ENCODE results near the gene HMGN2. TPM values are rescaled to one million over a fixed set of nuclear protein-coding genes. Genes with fewer than 3 reads are reported as not detected.

The HMGN2 gene
- total and polyA plus RNA-seq, 10 of the 15 experiments (the other 5 are each of a cell fraction or from before 2014, with no cell fraction given) = 249 to 2,682 (median 694) TPM

GRCh38 chr1:26524181-26524580, 51.9 kb downstream of the HMGN2 start (continued):
- TF ChIP-seq TCF3 (IDR thresholded peaks at IDR 0.05; ENCODE audit: borderline replicate concordance, insufficient read depth, low read depth, low read length) (no peak), BMI1 (IDR thresholded peaks at IDR 0.05; ENCODE audit: borderline replicate concordance) (no peak), EED (IDR thresholded peaks at IDR 0.05; ENCODE audit: low read depth) (no peak), KAT2A (conservative IDR thresholded peaks at IDR 0.05; ENCODE audit: control insufficient read depth, low read depth, low read length) (no peak), BCL11A (IDR thresholded peaks at IDR 0.05; ENCODE audit: low read depth, low read length) (no peak), IKZF1 (conservative IDR thresholded peaks at IDR 0.05) (no peak)

Other genes with a start within 250 kb of the HMGN2 start
Only the 7 nearest of the 10 such genes appear.
- 8.1 and 8.5 TPM in 2 replicates for gene UBXN11, start 165.8 kb upstream of the HMGN2 start, total RNA-seq (2014; rRNA removed)
- gene UBXN11, start 165.8 kb upstream of the HMGN2 start, total RNA-seq (2014; rRNA removed; fragmentation: Illumina TruSeq; extraction: Trizol) = 5.7 and 6.2 TPM in 2 replicates
- gene UBXN11, start 165.8 kb upstream of the HMGN2 start, total RNA-seq (2021) = 16.8 and 19.3 TPM in 2 replicates
- 7.6 and 10.8 TPM in 2 replicates for gene UBXN11, start 165.8 kb upstream of the HMGN2 start, polyA plus RNA-seq (2011; rRNA removed)
- gene UBXN11, start 165.8 kb upstream of the HMGN2 start, polyA plus RNA-seq (2014; fragmentation: Illumina TruSeq; extraction: Trizol) = 3.5 and 8.1 TPM in 2 replicates
- 1 to 10 TPM in 1 of 2 experiments, under 1 TPM in 1; 0.32 to 1.2 TPM for gene UBXN11, start 165.8 kb upstream of the HMGN2 start, polyA plus RNA-seq (2014; fragmentation: Nextera tagmentation; extraction: Ambion mirVana)
- gene UBXN11, start 165.8 kb upstream of the HMGN2 start, polyA plus RNA-seq (2014; rRNA removed) = 24.3 and 26.5 TPM in 2 replicates
- 10 to 100 TPM; 27.7 to 34.4 TPM for gene UBXN11, start 165.8 kb upstream of the HMGN2 start, polyA plus RNA-seq (2016; fragmentation: Nextera tagmentation; extraction: Ambion mirVana)
- gene CD52, start 154.5 kb upstream of the HMGN2 start, total RNA-seq (2014; rRNA removed) = 237 and 262 TPM in 2 replicates
- 637 and 673 TPM in 2 replicates for gene CD52, start 154.5 kb upstream of the HMGN2 start, total RNA-seq (2014; rRNA removed; fragmentation: Illumina TruSeq; extraction: Trizol)
- 291 and 301 TPM in 2 replicates for gene CD52, start 154.5 kb upstream of the HMGN2 start, total RNA-seq (2021)
- 453 and 508 TPM in 2 replicates for gene CD52, start 154.5 kb upstream of the HMGN2 start, polyA plus RNA-seq (2011; rRNA removed)
- 882 and 1,118 TPM in 2 replicates for gene CD52, start 154.5 kb upstream of the HMGN2 start, polyA plus RNA-seq (2014; fragmentation: Illumina TruSeq; extraction: Trizol)
- 1,000 to 10,000 TPM; 2,664 to 2,736 TPM for gene CD52, start 154.5 kb upstream of the HMGN2 start, polyA plus RNA-seq (2014; fragmentation: Nextera tagmentation; extraction: Ambion mirVana)
- gene CD52, start 154.5 kb upstream of the HMGN2 start, polyA plus RNA-seq (2014; rRNA removed) = 488 and 610 TPM in 2 replicates
- gene CD52, start 154.5 kb upstream of the HMGN2 start, polyA plus RNA-seq (2016; fragmentation: Nextera tagmentation; extraction: Ambion mirVana) = 100 to 1,000 TPM; 382 to 390 TPM
- 0.06 TPM in 1 of 2 replicates, not detected in the other for gene CRYBG2, start 118.3 kb upstream of the HMGN2 start, total RNA-seq (2014; rRNA removed)
- gene CRYBG2, start 118.3 kb upstream of the HMGN2 start, total RNA-seq (2014; rRNA removed; fragmentation: Illumina TruSeq; extraction: Trizol) = not detected in 2 replicates
- 0.03 TPM in 1 of 2 replicates, not detected in the other for gene CRYBG2, start 118.3 kb upstream of the HMGN2 start, total RNA-seq (2021)
- 0.16 and 0.30 TPM in 2 replicates for gene CRYBG2, start 118.3 kb upstream of the HMGN2 start, polyA plus RNA-seq (2011; rRNA removed)
- not detected in 2 replicates for gene CRYBG2, start 118.3 kb upstream of the HMGN2 start, polyA plus RNA-seq (2014; fragmentation: Illumina TruSeq; extraction: Trizol)
- not detected for gene CRYBG2, start 118.3 kb upstream of the HMGN2 start, polyA plus RNA-seq (2014; fragmentation: Nextera tagmentation; extraction: Ambion mirVana)
- gene CRYBG2, start 118.3 kb upstream of the HMGN2 start, polyA plus RNA-seq (2014; rRNA removed) = 0.04 and 0.25 TPM in 2 replicates
- gene CRYBG2, start 118.3 kb upstream of the HMGN2 start, polyA plus RNA-seq (2016; fragmentation: Nextera tagmentation; extraction: Ambion mirVana) = 1 to 10 TPM in 1 of 2 experiments, under 1 TPM in 1; 0.50 to 1.2 TPM
- gene ZNF683, start 99.7 kb upstream of the HMGN2 start, total RNA-seq (2014; rRNA removed) = not detected in 2 replicates
- gene ZNF683, start 99.7 kb upstream of the HMGN2 start, total RNA-seq (2014; rRNA removed; fragmentation: Illumina TruSeq; extraction: Trizol) = not detected in 2 replicates
- not detected in 2 replicates for gene ZNF683, start 99.7 kb upstream of the HMGN2 start, total RNA-seq (2021)
- not detected in 2 replicates for gene ZNF683, start 99.7 kb upstream of the HMGN2 start, polyA plus RNA-seq (2011; rRNA removed)
- not detected in 2 replicates for gene ZNF683, start 99.7 kb upstream of the HMGN2 start, polyA plus RNA-seq (2014; fragmentation: Illumina TruSeq; extraction: Trizol)
- not detected for gene ZNF683, start 99.7 kb upstream of the HMGN2 start, polyA plus RNA-seq (2014; fragmentation: Nextera tagmentation; extraction: Ambion mirVana)
- not detected in 2 replicates for gene ZNF683, start 99.7 kb upstream of the HMGN2 start, polyA plus RNA-seq (2014; rRNA removed)
- gene ZNF683, start 99.7 kb upstream of the HMGN2 start, polyA plus RNA-seq (2016; fragmentation: Nextera tagmentation; extraction: Ambion mirVana) = not detected
- gene LIN28A, start 61.6 kb upstream of the HMGN2 start, total RNA-seq (2014; rRNA removed) = not detected in 2 replicates
- not detected in 2 replicates for gene LIN28A, start 61.6 kb upstream of the HMGN2 start, total RNA-seq (2014; rRNA removed; fragmentation: Illumina TruSeq; extraction: Trizol)
- gene LIN28A, start 61.6 kb upstream of the HMGN2 start, total RNA-seq (2021) = 0.58 and 0.59 TPM in 2 replicates
- gene LIN28A, start 61.6 kb upstream of the HMGN2 start, polyA plus RNA-seq (2011; rRNA removed) = not detected in 2 replicates
- gene LIN28A, start 61.6 kb upstream of the HMGN2 start, polyA plus RNA-seq (2014; fragmentation: Illumina TruSeq; extraction: Trizol) = not detected in 2 replicates
- not detected for gene LIN28A, start 61.6 kb upstream of the HMGN2 start, polyA plus RNA-seq (2014; fragmentation: Nextera tagmentation; extraction: Ambion mirVana)
- not detected in 2 replicates for gene LIN28A, start 61.6 kb upstream of the HMGN2 start, polyA plus RNA-seq (2014; rRNA removed)
- gene LIN28A, start 61.6 kb upstream of the HMGN2 start, polyA plus RNA-seq (2016; fragmentation: Nextera tagmentation; extraction: Ambion mirVana) = under 1 TPM; 0.13 to 0.30 TPM
- 33.1 and 33.2 TPM in 2 replicates for gene DHDDS, start 40.1 kb upstream of the HMGN2 start, total RNA-seq (2014; rRNA removed)
- gene DHDDS, start 40.1 kb upstream of the HMGN2 start, total RNA-seq (2014; rRNA removed; fragmentation: Illumina TruSeq; extraction: Trizol) = 35.6 and 38.5 TPM in 2 replicates
- gene DHDDS, start 40.1 kb upstream of the HMGN2 start, total RNA-seq (2021) = 41.6 and 46.9 TPM in 2 replicates
- 37.2 and 38.7 TPM in 2 replicates for gene DHDDS, start 40.1 kb upstream of the HMGN2 start, polyA plus RNA-seq (2011; rRNA removed)
- gene DHDDS, start 40.1 kb upstream of the HMGN2 start, polyA plus RNA-seq (2014; fragmentation: Illumina TruSeq; extraction: Trizol) = 37.2 and 49.5 TPM in 2 replicates
- gene DHDDS, start 40.1 kb upstream of the HMGN2 start, polyA plus RNA-seq (2014; fragmentation: Nextera tagmentation; extraction: Ambion mirVana) = 10 to 100 TPM; 22.7 to 27.2 TPM
- gene DHDDS, start 40.1 kb upstream of the HMGN2 start, polyA plus RNA-seq (2014; rRNA removed) = 34.7 TPM in 2 replicates
- gene DHDDS, start 40.1 kb upstream of the HMGN2 start, polyA plus RNA-seq (2016; fragmentation: Nextera tagmentation; extraction: Ambion mirVana) = 10 to 100 TPM; 45.4 to 47.5 TPM
- gene RPS6KA1, start 57.3 kb downstream of the HMGN2 start, total RNA-seq (2014; rRNA removed) = 118 and 136 TPM in 2 replicates
- gene RPS6KA1, start 57.3 kb downstream of the HMGN2 start, total RNA-seq (2014; rRNA removed; fragmentation: Illumina TruSeq; extraction: Trizol) = 75.2 and 83.4 TPM in 2 replicates
- gene RPS6KA1, start 57.3 kb downstream of the HMGN2 start, total RNA-seq (2021) = 115 and 116 TPM in 2 replicates
- 53.7 and 92.1 TPM in 2 replicates for gene RPS6KA1, start 57.3 kb downstream of the HMGN2 start, polyA plus RNA-seq (2011; rRNA removed)
- 72.1 and 74.9 TPM in 2 replicates for gene RPS6KA1, start 57.3 kb downstream of the HMGN2 start, polyA plus RNA-seq (2014; fragmentation: Illumina TruSeq; extraction: Trizol)
- 1 to 10 TPM; 5.0 to 9.9 TPM for gene RPS6KA1, start 57.3 kb downstream of the HMGN2 start, polyA plus RNA-seq (2014; fragmentation: Nextera tagmentation; extraction: Ambion mirVana)
- gene RPS6KA1, start 57.3 kb downstream of the HMGN2 start, polyA plus RNA-seq (2014; rRNA removed) = 89.3 and 90.9 TPM in 2 replicates
- gene RPS6KA1, start 57.3 kb downstream of the HMGN2 start, polyA plus RNA-seq (2016; fragmentation: Nextera tagmentation; extraction: Ambion mirVana) = 100 to 1,000 TPM in 1 of 2 experiments, 10 to 100 TPM in 1; 99.4 to 106 TPM